GM18951 (cell line): Measurements from ENCODE around the gene TMEM222.

Experiments used
- POLR2A ChIP-seq: IDR thresholded peaks from 4 replicates; pipeline ENCODE4 v1.6.1; 2011; ENCODE audit warnings: mild to moderate bottlenecking; ENCODE audit not compliant: insufficient read length, insufficient read depth; ENCODE audit errors: extremely low read depth
- in situ Hi-C: fragments of 300-500 bp; cut with MboI; formaldehyde crosslinking; loops from one replicate; pipeline ENCODE4 v1.12.0; 2022; ENCODE audit warnings: low sequenced_read_pairs, mixed read lengths, inconsistent platforms; ENCODE audit not compliant: unreplicated experiment

The TMEM222 gene

DNA sequence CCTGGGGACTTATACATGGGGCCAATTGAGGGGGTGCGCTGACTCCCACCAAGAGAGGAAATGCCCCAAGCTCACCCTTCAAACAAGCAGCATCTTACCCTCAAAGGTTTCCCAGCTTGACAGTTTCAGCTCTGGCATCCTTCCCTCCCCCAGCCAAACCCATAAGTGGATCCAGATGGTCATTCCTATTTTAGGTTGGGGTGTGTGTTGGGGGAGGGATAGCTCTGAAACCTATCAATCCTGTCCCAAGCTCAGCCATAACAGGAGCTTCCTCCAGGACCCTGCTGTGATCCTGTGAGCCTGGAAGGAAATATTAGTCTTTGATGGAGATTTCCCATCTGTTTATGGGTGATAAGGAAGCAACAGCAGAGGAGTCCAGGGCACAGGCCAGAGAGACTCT is 3.4 kb upstream of the TMEM222 start:
- in situ Hi-C loops: no loop called here
- TF ChIP-seq POLR2A: no peak

DNA sequence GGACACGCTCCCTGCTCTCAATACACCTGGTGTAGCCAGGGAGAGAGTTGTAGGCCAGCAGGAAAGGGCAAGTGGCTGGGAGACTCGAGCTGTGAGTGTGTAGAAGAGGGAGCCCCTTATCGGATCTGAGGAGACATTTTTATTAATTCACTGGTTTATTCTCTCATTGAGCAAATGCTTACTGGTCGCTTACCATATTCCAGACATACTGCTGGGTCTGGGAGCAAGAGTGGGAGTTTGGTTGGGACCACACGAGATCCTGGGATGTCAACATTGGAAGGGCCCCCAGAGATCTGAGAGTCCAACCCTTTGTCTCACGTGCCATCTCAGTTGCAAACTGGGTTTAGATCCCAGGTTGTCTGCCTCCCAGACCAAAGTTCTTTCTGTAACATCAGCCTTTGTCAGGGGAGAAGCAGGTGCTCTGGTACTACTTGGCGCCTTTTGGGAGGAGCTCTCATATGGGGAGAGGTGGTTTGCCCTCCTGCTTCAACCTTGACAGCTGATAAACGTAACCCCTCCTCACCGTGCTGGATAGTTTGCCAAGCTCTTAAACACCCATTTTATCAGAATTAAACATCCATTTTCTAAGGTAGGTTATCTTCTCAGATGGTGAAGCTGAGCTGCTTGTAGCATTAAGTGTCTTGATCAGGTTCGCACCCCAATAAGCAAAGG is 742 bp downstream of the TMEM222 start:
- TF ChIP-seq POLR2A: no peak
- in situ Hi-C loops: no loop called here

DNA sequence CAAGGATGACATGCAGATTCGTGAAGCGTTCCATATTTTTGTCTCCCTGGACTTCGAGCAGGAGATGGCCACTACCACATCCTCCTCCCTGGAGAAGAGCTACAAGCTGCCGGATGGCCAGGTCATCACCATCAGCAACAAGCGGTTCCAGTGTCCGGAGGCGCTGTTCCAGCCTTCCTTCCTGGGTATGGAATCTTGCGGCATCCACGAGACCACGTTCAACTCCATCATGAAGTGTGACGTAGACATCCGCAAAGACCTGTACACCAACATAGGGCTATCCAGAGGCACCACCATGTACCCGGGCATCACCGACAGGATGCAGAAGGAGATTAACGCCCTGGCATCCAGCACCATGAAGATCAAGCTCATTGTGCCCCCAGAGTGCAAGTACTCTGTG is 3.3 kb downstream of the TMEM222 start:
- in situ Hi-C loops: no loop called here
- TF ChIP-seq POLR2A: no peak

DNA sequence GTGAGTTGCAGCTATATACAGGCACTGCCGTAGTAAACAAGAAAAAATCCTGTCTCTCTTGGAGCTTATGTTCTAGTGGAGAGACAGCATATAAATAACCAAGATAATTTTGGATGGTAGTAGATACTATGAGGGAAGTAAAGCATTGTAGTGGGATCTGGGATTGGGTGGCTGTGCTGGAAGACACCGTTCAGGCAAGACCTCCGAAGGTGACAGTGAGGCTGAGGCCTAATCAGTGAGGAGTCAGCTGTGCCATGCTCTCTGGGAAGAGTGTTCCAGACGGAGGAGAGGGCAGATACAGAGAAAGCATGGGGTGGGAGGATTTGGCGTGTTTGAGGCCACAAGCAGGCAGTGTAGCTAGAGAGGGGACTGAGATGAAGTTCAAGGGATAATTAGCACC is 6.0 kb downstream of the TMEM222 start:
- in situ Hi-C loops: no loop called here
- TF ChIP-seq POLR2A: no peak

DNA sequence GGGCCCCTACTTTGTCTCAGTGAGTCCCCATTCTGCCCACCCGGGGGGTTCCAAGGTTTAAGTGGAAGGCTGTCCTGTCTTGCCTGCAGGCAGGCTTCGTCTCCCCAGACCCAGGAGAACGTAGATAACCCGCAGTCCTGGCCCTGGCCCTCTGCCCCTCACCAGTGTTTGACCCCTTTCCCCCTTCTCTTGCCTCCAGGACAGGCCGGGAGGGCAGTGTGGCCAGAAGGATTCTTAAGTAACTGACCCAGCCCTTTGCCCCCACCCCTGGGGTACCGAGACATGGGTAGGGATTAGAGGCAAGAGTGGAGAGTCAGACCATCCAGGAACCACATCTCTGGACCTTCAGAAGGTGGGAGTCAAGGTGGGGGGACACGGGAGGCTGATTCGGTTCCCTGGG is 8.8 kb downstream of the TMEM222 start:
- in situ Hi-C loops: no loop called here
- no peak for TF ChIP-seq POLR2A

DNA sequence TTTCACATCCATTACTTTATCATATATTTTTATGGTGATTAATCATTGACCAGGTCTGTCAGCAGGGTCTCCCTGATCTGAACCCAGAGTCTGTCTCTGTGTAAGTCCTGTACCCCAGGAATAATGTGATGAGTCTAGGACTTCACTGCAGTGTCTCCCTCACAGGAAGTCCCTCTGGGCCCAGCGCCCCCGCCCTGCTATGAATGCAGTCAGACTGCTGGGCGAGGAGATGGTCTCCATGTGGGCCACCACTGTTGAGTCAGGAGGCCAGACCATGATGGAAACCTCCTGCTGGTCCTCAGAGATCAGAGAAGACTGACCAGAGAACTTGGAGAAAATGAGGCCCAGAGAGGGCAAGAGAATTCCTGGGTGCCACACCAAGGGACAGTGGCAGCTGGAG is 9.5 kb downstream of the TMEM222 start:
- TF ChIP-seq POLR2A: no peak
- in situ Hi-C loops: no loop called here

DNA sequence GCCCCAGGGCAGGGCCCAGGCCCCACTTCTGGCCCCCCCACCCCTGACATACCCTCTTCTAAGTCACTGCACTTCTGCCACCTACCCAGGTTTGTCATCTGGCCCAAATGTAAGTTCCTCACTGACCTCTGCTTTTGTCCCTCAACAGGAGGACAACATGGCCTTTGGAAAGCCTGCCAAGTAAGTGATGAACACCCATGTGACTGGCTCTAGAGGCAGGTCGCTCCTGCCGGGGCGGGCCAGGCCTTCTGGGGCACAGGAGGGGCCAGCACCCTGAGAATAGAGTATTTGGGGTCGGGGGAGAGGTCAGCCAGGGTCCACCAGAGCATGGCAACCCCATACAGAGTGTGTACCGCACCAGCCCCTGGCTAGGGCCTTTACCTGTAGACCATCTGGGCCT is 10.0 kb downstream of the TMEM222 start:
- in situ Hi-C loops: no loop called here
- TF ChIP-seq POLR2A: no peak

DNA sequence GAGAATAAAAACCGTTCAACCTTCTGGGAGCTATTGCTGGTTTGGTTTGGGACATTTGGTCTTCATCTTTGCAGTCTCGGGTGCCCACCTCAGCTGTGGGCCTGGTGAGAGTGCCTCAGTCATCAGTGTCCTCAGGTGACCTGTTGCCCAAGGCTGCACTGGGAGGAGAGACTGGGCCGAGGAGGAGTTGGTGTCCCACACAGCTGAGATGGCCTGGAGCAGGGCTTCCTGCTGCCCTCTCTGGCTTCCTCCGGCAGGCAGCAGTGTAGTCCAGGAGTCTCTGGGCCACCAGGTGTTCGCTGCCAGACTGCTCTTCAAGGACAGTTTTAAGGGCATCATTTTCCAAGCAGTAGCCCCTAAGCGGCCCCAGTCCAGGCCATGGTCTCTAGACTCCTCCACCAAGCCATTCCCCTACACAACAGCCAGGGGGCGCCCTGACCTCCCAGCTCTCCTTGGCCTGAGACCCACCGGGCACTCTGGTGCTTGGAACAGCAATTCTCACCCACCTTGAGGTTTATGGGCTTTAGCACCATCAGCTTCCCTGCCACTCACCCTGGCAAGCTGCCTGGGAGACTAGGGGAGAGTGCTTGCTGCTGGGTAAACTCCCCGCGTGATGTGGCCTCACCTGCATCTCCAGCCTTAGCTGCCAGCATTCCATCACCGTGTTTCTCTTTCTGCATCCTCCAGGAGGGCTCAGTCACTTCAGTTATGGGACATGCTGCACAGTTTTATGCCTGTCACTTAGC is 10.7 kb downstream of the TMEM222 start:
- in situ Hi-C loops: no loop called here
- TF ChIP-seq POLR2A: no peak

DNA sequence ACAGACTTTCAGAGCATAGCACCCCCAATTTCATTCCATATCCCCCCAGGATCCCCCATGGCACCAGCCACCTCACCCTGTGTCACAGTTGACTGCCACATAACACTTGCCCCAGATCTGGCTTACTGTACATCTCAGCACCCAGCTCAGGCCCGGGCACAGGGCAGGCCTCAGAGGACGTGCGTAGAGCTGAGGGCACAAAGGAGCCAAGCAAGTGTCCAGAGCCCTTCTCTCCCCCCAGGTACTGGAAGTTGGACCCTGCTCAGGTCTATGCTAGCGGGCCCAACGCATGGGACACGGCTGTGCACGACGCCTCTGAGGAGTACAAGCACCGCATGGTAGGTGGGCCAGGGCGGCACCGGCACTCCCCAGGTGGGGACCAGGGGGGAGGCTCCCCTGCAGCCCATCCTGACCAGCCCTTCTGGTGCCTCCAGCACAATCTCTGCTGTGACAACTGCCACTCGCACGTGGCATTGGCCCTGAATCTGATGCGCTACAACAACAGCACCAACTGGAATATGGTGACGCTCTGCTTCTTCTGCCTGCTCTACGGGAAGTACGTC is 11.8 kb downstream of the TMEM222 start:
- no peak for TF ChIP-seq POLR2A
- in situ Hi-C loops: no loop called here

DNA sequence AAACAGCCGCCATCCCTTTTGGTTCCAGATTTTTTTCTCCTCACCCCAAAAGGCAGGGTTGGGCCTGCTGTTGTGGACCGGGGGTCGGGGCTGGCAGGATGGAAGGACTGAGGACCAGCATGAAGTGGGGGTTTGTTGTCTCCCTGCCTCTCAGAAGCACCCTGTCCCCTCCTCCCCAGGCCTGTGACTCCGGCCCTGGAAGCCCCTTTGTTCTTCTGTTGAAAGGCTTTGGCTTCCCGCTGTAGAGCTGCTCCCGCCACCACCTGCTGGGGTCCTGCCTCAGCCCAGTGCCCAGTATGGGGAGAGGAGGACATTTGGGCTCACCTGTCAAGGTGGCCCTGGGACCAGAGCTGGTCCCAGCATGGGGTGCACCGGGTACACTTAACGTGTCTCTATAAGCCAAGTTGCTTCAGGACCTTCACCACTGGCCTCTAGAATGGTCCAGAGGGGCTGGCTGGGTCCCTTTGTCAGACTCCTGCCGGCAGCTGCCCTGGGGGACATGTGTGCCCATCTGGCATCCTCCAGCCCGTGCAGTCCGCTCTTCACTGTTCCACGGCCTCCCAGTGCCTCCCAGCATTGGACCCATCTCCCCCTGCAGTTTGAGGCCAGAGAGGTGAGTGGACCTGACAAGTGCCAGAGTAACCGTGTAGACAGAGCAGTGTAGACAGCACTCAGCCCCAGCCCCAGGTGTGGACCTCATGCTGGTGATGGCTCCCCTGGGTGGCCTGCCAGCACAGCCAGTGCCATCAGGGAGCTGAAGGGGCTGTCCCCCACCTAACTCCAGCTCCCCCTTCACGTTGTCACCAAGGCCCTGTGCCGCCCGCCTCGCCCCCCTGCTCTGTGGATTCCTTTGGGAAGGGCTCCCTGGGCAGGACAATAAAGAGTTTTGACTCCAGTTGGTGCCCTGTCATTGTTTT is 13.8 kb downstream of the TMEM222 start:
- in situ Hi-C loops: no loop called here
- no peak for TF ChIP-seq POLR2A

DNA sequence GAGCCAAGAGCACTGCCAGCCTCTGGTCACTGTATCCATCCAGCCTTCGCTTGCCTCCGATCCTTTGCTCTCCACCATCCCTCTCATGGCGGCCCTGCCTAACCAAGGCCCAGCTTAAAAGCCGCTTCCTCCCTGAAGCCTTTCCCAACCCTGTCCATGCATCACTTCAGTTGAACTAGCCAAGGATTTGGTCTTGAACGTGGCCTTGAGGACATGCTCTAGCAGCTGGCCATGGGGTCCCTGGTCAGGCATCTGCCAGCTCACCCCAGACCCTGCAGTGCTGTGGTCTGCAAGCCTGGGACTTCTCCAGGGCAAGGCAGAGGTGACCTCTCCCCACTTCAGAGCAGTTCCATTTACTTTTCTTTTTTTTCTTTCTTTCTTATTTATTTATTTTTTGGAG is 14.8 kb downstream of the TMEM222 start:
- in situ Hi-C loops: no loop called here
- no peak for TF ChIP-seq POLR2A

DNA sequence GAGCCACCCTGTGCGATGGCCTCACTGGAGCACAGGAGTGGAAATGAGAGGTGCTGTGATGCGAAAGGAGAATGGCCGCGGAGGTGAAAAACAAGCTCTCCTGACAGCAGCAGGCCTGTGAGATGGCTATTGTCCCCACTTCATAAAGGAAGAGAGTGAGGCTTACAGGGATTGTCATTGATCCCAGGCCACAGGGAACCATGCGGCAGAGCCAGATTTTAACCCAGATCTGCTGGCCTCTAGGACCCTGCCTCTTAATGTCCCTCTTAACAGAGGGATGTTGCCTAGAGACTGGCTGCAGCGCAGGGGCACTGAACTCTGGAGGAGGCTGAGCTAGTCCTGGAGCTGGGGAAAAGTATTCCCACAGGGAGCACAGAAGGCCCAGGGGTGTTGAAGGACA is 16.8 kb downstream of the TMEM222 start:
- in situ Hi-C loops: no loop called here
- no peak for TF ChIP-seq POLR2A

DNA sequence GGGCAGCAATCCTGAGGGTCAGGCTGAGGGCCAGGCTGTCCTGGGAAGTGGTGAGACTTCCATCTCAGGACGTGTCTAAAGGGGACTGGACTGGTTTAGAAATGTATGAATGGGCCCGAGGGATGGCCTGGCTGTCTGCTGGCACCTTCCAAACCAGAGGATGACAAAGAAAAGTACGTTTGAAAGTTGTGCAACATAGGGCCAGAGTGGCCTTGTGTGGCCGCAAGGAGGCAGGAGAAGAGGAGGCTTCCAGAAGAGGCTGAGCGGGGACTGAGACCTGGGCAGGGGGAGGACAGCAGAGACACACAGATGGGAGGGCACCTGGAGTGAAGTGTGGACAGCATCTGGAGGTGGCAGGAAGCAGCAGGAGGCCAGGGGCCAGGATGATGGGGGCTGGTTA is 17.2 kb downstream of the TMEM222 start:
- in situ Hi-C loops: no loop called here
- TF ChIP-seq POLR2A: no peak
